Measurements from ENCODE around the gene TPR.
"Not testable (repeated sequence)": the region's sequence is repeated elsewhere in the genome, so short reads cannot be mapped to it uniquely, and the experiment has no call there.

TPR gene

GRCh38 chr1:186413319-186413718, 38.3 kb upstream of the TPR start:
- TF ChIP-seq, protein P1, sequence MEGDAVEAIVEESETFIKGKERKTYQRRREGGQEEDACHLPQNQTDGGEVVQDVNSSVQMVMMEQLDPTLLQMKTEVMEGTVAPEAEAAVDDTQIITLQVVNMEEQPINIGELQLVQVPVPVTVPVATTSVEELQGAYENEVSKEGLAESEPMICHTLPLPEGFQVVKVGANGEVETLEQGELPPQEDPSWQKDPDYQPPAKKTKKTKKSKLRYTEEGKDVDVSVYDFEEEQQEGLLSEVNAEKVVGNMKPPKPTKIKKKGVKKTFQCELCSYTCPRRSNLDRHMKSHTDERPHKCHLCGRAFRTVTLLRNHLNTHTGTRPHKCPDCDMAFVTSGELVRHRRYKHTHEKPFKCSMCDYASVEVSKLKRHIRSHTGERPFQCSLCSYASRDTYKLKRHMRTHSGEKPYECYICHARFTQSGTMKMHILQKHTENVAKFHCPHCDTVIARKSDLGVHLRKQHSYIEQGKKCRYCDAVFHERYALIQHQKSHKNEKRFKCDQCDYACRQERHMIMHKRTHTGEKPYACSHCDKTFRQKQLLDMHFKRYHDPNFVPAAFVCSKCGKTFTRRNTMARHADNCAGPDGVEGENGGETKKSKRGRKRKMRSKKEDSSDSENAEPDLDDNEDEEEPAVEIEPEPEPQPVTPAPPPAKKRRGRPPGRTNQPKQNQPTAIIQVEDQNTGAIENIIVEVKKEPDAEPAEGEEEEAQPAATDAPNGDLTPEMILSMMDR (conservative IDR thresholded peaks at IDR 0.05; ENCODE audit: low read depth), result no peak
- H3K27ac ChIP-seq, result no peak overlapping the region
- DNase-seq (ENCODE audit: low spot score), result no peak
- POLR2A ChIA-PET (ENCODE audit: low non-redundant PET), result no interaction called here
- CTCF ChIA-PET, result interaction anchor here (0.6 kb wide), 1 partner anchor 83 kb away, joined by 3 read pairs; no protein-coding TSS in a partner anchor

- CTCF ChIA-PET, result no interaction called here
- no peak overlapping the region for H3K27ac ChIP-seq
- POLR2A ChIA-PET (ENCODE audit: low non-redundant PET), result no interaction called here
- DNase-seq (ENCODE audit: low spot score), result no peak
- TF ChIP-seq, protein P1 (conservative IDR thresholded peaks at IDR 0.05; ENCODE audit: low read depth), result no peak
Observed at GRCh38 chr1:186409091-186409490, 34.0 kb upstream of the TPR start.

DNA sequence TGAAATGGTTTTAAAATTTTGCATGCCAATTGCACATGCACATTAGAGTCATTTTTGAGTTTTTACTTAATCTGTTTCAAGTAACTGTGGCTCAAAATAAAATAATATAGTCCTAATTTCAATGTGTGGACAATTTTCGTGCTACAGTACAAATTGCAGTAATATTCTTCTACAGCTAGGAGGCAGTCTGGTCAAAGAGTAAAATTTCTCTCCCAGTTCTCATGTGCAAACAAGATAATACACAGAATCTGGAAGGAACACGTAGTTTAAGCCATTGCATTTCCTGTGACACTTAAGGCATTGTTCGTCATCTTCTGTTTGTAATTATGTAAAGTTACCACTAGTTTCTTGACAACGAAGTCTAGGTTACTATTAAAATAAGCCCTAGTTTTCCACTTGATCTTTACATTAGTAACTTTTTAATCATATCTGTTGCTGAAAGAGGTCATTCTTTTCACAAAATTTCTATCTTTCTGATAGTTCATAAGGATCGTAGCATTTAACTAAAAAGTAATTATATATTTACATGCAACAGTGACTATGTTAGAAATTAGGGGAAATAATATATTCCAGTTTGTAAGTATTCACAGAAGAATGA, 29.5 kb upstream of the TPR start:
- CTCF ChIA-PET, result interaction anchor here (0.7 to 1.5 kb wide), 2 partner anchors 16 to 65 kb away, joined by 3 to 4 read pairs; no protein-coding TSS in a partner anchor
- POLR2A ChIA-PET (ENCODE audit: low non-redundant PET), result no interaction called here
- peak; percentile 10 for DNase-seq (ENCODE audit: low spot score)
- TF ChIP-seq, protein P1 (conservative IDR thresholded peaks at IDR 0.05; ENCODE audit: low read depth), result peak; percentile 70
- no peak overlapping the region for H3K27ac ChIP-seq

GRCh38 chr1:186403632-186404031, 28.6 kb upstream of the TPR start:
- no peak for DNase-seq (ENCODE audit: low spot score)
- CTCF ChIA-PET, result interaction anchor here (1.5 kb wide), 1 partner anchor 15 kb away, joined by 3 read pairs; no protein-coding TSS in a partner anchor

GRCh38 chr1:186401446-186401845, 26.4 kb upstream of the TPR start:
- CTCF ChIA-PET; DNase-seq (ENCODE audit: low spot score); POLR2A ChIA-PET (ENCODE audit: low non-redundant PET): not testable (repeated sequence)

More at GRCh38 chr1:186403632-186404031, 28.6 kb upstream of the TPR start:
- TF ChIP-seq, protein P1 (conservative IDR thresholded peaks at IDR 0.05; ENCODE audit: low read depth), result no peak
- H3K27ac ChIP-seq, result no peak overlapping the region
- POLR2A ChIA-PET (ENCODE audit: low non-redundant PET), result no interaction called here

GRCh38 chr1:186392711-186393110, 17.7 kb upstream of the TPR start:
- H3K27ac ChIP-seq; DNase-seq (ENCODE audit: low spot score); POLR2A ChIA-PET (ENCODE audit: low non-redundant PET): not testable (repeated sequence)
- CTCF ChIA-PET, result interaction anchor here (0.7 kb wide), 1 partner anchor 38 kb away, joined by 3 read pairs; no protein-coding TSS in a partner anchor

More at GRCh38 chr1:186401446-186401845, 26.4 kb upstream of the TPR start:
- H3K27ac ChIP-seq, result not testable (repeated sequence)

DNA sequence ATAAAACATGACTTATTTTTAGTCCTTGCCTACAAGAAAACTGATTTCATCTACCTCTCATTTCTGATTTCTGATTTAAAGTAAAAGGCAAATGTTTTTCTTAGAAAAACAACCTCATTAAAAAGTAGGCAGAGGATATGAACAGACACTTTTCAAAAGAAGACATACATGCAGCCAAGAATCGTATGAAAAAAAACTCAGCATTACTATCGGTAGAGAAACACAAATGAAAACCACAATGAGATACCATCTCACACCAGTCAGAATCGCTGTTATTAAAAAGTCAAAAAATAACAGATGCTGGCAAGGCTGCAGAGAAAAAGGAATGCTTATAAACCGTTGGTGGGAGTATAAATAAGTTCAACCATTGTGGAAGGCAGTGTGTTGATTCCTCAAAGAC, 16.8 kb upstream of the TPR start:
- TF ChIP-seq, protein P1 (conservative IDR thresholded peaks at IDR 0.05; ENCODE audit: low read depth), result no peak
- no peak for DNase-seq (ENCODE audit: low spot score)
- POLR2A ChIA-PET (ENCODE audit: low non-redundant PET), result no interaction called here
- CTCF ChIA-PET, result interaction anchor here (0.6 kb wide), 2 partner anchors 57 to 620 kb away, joined by 8 to 9 read pairs; no protein-coding TSS in a partner anchor
- no peak overlapping the region for H3K27ac ChIP-seq
